GM12872 (cell line): ENCODE data around the gene ESRRA.

Experiments
- CTCF ChIP-seq: IDR thresholded peaks from 3 replicates; pipeline ENCODE4 v1.5.1; 2011; ENCODE audit warnings: low read depth, mild to moderate bottlenecking, low read length, moderate library complexity; ENCODE audit not compliant: insufficient read depth

The ESRRA gene

GRCh38 chr11:64285885-64286800, 19.2 kb upstream of the ESRRA start:
- TF ChIP-seq CTCF = peak; percentile 42

- TF ChIP-seq CTCF = no peak
These were observed 18.5 kb upstream of the ESRRA start for GRCh38 chr11:64286801-64287159.

GRCh38 chr11:64287676-64288352, 17.5 kb upstream of the ESRRA start:
- no peak for TF ChIP-seq CTCF

- no peak for TF ChIP-seq CTCF
These were observed 17.0 kb upstream of the ESRRA start for GRCh38 chr11:64288353-64288750.

GRCh38 chr11:64289002-64289564, 16.2 kb upstream of the ESRRA start:
- no peak for TF ChIP-seq CTCF

GRCh38 chr11:64290352-64291261, 14.7 kb upstream of the ESRRA start:
- TF ChIP-seq CTCF = no peak
